HCT116 (cell line): ENCODE results near the gene IQUB. TPM values are rescaled to one million over a fixed set of nuclear protein-coding genes. Genes with fewer than 3 reads are reported as not detected.
"Not testable (repeated sequence)": the region's sequence is repeated elsewhere in the genome, so short reads cannot be mapped to it uniquely, and the experiment has no call there.

ENCODE experiments used
- ATAC-seq: fragments of 200-7000 bp; cut with Tn5 transposase; 2 replicates; pipeline ENCODE4 v1.9.1; 2020; ENCODE audit warnings: mild to moderate bottlenecking, moderate library complexity
- BruUV-seq: library from RNA; stranded (reverse); fragments of 400-500 nt; replicated peaks from 2 replicates; lab custom pipeline; 2021; lab: Mats Ljungman, UMichigan
- CTCF ChIA-PET: fragments of 300-600 bp; sonication (Branson Sonifier 250); formaldehyde crosslinking; loops from one replicate; lab custom pipeline; 2021; ENCODE audit warnings: antibody characterized with exemption; lab: Charles Lee
- POLR2A ChIA-PET: fragments of 300-600, 350-600 bp; sonication (Branson Sonifier 250); formaldehyde crosslinking; loops from one replicate; lab custom pipeline; 2021; ENCODE audit warnings: antibody characterized with exemption; lab: Charles Lee
- RAD21 ChIA-PET, 2 experiments: fragments of 300-600 bp; sonication (Branson Sonifier 250); formaldehyde crosslinking; loops; one replicate each; lab custom pipeline; 2023; ENCODE audit warnings: low total read pairs in 2 of 2; ENCODE audit not compliant: uncharacterized antibody in 2 of 2, unreplicated experiment in 2 of 2, low non-redundant PET in 1 of 2; lab: Charles Lee
- DNase-seq: peaks from one replicate; pipeline ENCODE4 v3.0.0-alpha.2; 2010; ENCODE audit warnings: low read depth, low spot score
- H2AFZ ChIP-seq: fragments of 200-600 bp; shearing (Covaris generic), sonication (generic); 2 replicates; pipeline ENCODE4 v1.6.1; 2017; ENCODE audit warnings: low read depth, mixed run types, mixed read lengths, antibody characterized with exemption, low read length; ENCODE audit not compliant: poor library complexity, severe bottlenecking
- H3K27ac ChIP-seq: 2 replicates; pipeline ENCODE4 v1.5.1; 2012; ENCODE audit warnings: low read depth, low read length
- H3K27me3 ChIP-seq: fragments of 200-600 bp; sonication (generic); 2 replicates; pipeline ENCODE4 v1.6.1; 2016; ENCODE audit warnings: mixed run types, low read length, mixed read lengths; ENCODE audit not compliant: insufficient read depth
- H3K36me3 ChIP-seq, 2 experiments: fragments of 200-500 bp in 1 of 2; fragments of 200-600 bp in 1 of 2; sonication (Bioruptor generic) in 1 of 2; sonication (generic) in 1 of 2; 2 replicates each; pipeline versions ENCODE4 v1.5.1 to v1.6.1; 2014 to 2016; ENCODE audit warnings: low read length in 2 of 2, inconsistent platforms in 1 of 2, mixed read lengths in 1 of 2, mixed run types in 1 of 2; ENCODE audit not compliant: insufficient read depth in 2 of 2, control insufficient read depth in 1 of 2
- H3K4me1 ChIP-seq, 2 experiments: fragments of 200-600 bp in 1 of 2; sonication (generic) in 1 of 2; 2 replicates each; pipeline versions ENCODE4 v1.5.1 to v1.6.1; 2012 to 2017; ENCODE audit warnings: low read length in 2 of 2, inconsistent platforms in 1 of 2, mild to moderate bottlenecking in 1 of 2, mixed read lengths in 1 of 2, mixed run types in 1 of 2, moderate library complexity in 1 of 2; ENCODE audit not compliant: insufficient read depth in 2 of 2, control insufficient read depth in 1 of 2
- H3K4me2 ChIP-seq: fragments of 200-600 bp; sonication (generic); 2 replicates; pipeline ENCODE4 v1.6.1; 2017; ENCODE audit warnings: mixed run types, low read length, mixed read lengths
- H3K4me3 ChIP-seq, 2 experiments: fragments of 200-600 bp in 1 of 2; sonication (generic) in 1 of 2; replicated peaks in 1 of 2; 2 replicates each; pipeline ENCODE4 v1.5.1; 2011 to 2016; ENCODE audit warnings: low read length in 2 of 2, control low read depth in 1 of 2, low read depth in 1 of 2, mild to moderate bottlenecking in 1 of 2, mixed read lengths in 1 of 2, mixed run types in 1 of 2
- H3K79me2 ChIP-seq: fragments of 200-600 bp; sonication (generic); 2 replicates; pipeline ENCODE4 v1.6.1; 2017; ENCODE audit warnings: mild to moderate bottlenecking, mixed run types, low read length, moderate library complexity, mixed read lengths; ENCODE audit not compliant: insufficient read depth
- H3K9ac ChIP-seq: fragments of 200-600 bp; sonication (generic); 2 replicates; pipeline ENCODE4 v1.6.1; 2016; ENCODE audit warnings: low read length, mixed read lengths
- H3K9me2 ChIP-seq: fragments of 200-600 bp; sonication (generic), shearing (Covaris generic); 2 replicates; pipeline ENCODE4 v1.6.1; 2017; ENCODE audit warnings: mixed run types, mild to moderate bottlenecking, moderate library complexity; ENCODE audit not compliant: insufficient read depth
- H3K9me3 ChIP-seq, 2 experiments: fragments of 200-500 bp in 1 of 2; fragments of 200-600 bp in 1 of 2; sonication (Bioruptor generic) in 1 of 2; sonication (generic) in 1 of 2; 2 replicates each; pipeline ENCODE4 v1.6.1; 2014 to 2017; ENCODE audit warnings: low read length in 2 of 2, mixed read lengths in 2 of 2, inconsistent platforms in 1 of 2, low read depth in 1 of 2, mild to moderate bottlenecking in 1 of 2, mixed run types in 1 of 2, moderate library complexity in 1 of 2; ENCODE audit not compliant: control insufficient read depth in 1 of 2, insufficient read depth in 1 of 2
- H4K20me1 ChIP-seq: fragments of 200-600 bp; sonication (generic), shearing (Covaris generic); 2 replicates; pipeline ENCODE4 v1.6.1; 2017; ENCODE audit warnings: mixed run types, mild to moderate bottlenecking, moderate library complexity; ENCODE audit not compliant: insufficient read depth
- intact Hi-C: fragments of 100-400 bp; cut with micrococcal nuclease; formaldehyde crosslinking; loops from 2 replicates; pipeline ENCODE4 v1.10.0; 2022
- total RNA-seq: library from RNA; stranded (reverse); gene quantifications from one replicate; pipeline ENCODE4 v1.2.1, GENCODE V29; 2021; ENCODE audit not compliant: unreplicated experiment
- TF ChIP-seq, protein P1 (sequence below): IDR thresholded peaks from 2 replicates; pipeline ENCODE4 v1.6.1; 2011; ENCODE audit warnings: mild to moderate bottlenecking, low read length, moderate library complexity; ENCODE audit not compliant: insufficient replicate concordance; ENCODE audit errors: extremely low read depth

The IQUB gene
- total RNA-seq, 1 experiment from 2014 or later, result 0.79 TPM

DNA sequence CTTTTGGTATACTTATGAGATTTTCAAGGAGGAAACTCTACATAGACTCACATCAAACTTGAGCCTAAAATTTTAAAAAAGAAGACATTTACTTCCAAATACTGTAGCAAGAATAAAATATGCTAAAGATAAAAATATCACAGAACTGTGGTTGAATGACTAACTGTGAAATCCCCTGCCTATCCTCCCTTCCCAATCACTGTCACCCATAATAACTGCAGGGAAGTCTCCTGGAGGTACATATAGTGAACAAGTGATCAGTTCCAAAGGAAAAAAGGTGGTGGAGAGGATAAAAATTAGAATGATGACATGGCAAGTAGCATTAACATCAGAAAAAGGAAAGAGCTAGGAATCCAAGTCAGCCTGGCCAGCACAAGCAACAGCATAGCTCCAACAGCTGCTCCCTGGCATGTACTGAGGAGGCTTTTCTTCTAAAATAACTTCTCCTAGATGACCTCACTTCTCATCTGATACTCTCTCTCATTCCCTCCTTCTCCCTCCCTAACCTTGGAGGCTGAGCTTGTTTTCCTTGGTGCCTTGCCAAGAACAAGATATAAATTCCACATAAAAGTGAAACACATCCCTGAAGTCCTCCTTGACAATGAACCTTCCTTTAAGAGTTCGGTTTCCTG lies 124.0 kb downstream of the IQUB start:
- Histone ChIP-seq H4K20me1 (no peaks in the 10 kb centered on the region), H3K9ac (no peak overlapping the region), H3K9me2 (no peaks in the 10 kb centered on the region), H3K4me1 (peaks cover 4 to 5% of the 10 kb centered on the region in 2 experiments; a peak in 3 of 4 replicates), H3K79me2 (no peaks in the 10 kb centered on the region), H3K4me2 (peak overlapping the region; percentile 7; the same call in 1 of the 2 replicates), H2AFZ (no peak overlapping the region), H3K9me3 (no peaks in the 10 kb centered on the region), H3K27ac (no peak overlapping the region), H3K27me3 (no peaks in the 10 kb centered on the region), H3K4me3 (no peak overlapping the region), H3K36me3 (no peaks in the 10 kb centered on the region)
- intact Hi-C loops, result no loop called here
- DNase-seq (no peak), ATAC-seq (peak; percentile 40; the same call in 1 of the 2 replicates)
- TF ChIP-seq, protein P1, sequence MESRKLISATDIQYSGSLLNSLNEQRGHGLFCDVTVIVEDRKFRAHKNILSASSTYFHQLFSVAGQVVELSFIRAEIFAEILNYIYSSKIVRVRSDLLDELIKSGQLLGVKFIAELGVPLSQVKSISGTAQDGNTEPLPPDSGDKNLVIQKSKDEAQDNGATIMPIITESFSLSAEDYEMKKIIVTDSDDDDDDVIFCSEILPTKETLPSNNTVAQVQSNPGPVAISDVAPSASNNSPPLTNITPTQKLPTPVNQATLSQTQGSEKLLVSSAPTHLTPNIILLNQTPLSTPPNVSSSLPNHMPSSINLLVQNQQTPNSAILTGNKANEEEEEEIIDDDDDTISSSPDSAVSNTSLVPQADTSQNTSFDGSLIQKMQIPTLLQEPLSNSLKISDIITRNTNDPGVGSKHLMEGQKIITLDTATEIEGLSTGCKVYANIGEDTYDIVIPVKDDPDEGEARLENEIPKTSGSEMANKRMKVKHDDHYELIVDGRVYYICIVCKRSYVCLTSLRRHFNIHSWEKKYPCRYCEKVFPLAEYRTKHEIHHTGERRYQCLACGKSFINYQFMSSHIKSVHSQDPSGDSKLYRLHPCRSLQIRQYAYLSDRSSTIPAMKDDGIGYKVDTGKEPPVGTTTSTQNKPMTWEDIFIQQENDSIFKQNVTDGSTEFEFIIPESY, result no peak
- RAD21 ChIA-PET, result no interaction called here
- POLR2A ChIA-PET, result no interaction called here
- CTCF ChIA-PET, result no interaction called here
- no TSS peak for BruUV-seq

DNA sequence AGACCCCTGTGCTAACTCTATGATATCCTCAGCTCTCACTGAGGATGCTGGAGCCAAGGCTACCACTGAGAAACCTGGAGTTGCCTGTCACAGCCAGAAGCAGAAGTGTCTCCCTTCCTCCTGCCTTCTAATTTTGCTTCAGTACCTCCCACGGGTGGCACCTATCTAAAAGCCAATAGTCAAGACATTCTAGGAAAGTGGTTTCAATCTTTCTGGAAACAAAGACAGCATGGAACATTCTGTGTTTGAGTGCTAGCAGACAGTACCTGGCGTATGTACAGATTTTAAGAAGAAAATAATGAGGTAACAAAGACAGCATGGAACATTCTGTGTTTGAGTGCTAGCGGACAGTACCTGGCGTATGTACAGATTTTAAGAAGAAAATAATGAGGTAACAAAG lies 126.4 kb downstream of the IQUB start:
- H2AFZ ChIP-seq, intact Hi-C loops, DNase-seq, H3K9ac ChIP-seq, H3K27me3 ChIP-seq, H3K9me2 ChIP-seq, H3K9me3 ChIP-seq, H3K4me3 ChIP-seq, H3K4me2 ChIP-seq, ATAC-seq, BruUV-seq, H3K36me3 ChIP-seq, H4K20me1 ChIP-seq, H3K27ac ChIP-seq, RAD21 ChIA-PET, CTCF ChIA-PET, POLR2A ChIA-PET, H3K79me2 ChIP-seq, H3K4me1 ChIP-seq: not testable (repeated sequence)

Other genes starting within 250 kb of the IQUB start
- 64.2 TPM for gene NDUFA5, start 23.2 kb upstream of the IQUB start, total RNA-seq
- gene ASB15, start 67.2 kb upstream of the IQUB start, total RNA-seq, result not detected
- not detected for gene LMOD2, start 121.3 kb upstream of the IQUB start, total RNA-seq
- gene WASL, start 214.4 kb upstream of the IQUB start, total RNA-seq, result 26.2 TPM